ENCODE measurements around the gene ITCH.
"Not testable (repeated sequence)": the region's sequence is repeated elsewhere in the genome, so short reads cannot be mapped to it uniquely, and the experiment has no call there.

The ITCH gene

GRCh38 chr20:34514897-34515483 lies 151.9 kb downstream of the ITCH start:
- DNase-seq: no peak

GRCh38 chr20:34515484-34516246 lies 152.6 kb downstream of the ITCH start:
- DNase-seq: peak; percentile 31 to 60 (median 44)

DNA sequence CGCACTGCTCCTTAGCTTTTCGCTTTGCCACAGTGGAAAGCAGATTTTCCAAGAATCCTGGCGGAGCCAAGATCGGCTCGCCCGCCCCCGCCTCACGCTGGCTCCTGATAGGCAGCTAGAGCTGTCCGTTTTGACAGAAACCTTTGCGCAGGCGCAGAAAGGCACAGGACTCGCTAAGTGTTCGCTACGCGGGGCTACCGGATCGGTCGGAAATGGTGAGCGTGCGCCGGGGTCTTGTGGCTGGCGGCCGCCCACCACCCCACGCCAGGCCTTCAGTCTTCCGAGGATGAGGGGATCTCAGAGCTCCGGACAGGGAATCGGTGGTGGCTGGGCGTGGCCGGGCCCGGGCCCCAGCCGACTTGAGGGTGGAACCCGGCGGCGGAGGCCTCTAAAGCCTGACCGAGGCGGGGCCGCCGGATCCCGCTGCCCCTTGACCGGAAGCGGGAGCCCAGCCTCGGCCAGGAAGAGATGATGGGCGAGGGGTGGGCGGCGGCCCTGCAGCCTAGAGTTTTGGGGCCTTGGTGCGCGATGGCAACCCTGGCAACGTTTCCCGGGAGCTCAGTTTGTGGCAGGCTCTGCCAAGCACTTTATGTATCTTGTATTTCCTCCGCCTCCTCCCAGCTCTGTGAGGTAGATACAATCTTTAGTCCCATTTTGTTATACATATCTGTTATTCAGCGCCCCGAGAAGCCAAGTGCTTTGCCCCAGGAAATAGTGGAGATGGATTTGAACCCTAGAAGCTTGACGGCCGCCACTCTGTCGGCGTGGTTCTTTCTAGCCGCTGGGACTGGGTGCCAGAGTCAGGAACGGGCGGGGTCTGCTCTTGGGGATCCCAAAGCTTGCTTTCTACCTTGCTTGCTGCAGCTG lies 153.4 kb downstream of the ITCH start, which contains the start of gene DYNLRB1:
TSS of gene DYNLRB1 (plus strand) at position 176 of the 867 bp plus-strand sequence. CDS start at position 213, 37 bp downstream.
- DNase-seq: peak; percentile 86 to 91 (median 90)

DNA sequence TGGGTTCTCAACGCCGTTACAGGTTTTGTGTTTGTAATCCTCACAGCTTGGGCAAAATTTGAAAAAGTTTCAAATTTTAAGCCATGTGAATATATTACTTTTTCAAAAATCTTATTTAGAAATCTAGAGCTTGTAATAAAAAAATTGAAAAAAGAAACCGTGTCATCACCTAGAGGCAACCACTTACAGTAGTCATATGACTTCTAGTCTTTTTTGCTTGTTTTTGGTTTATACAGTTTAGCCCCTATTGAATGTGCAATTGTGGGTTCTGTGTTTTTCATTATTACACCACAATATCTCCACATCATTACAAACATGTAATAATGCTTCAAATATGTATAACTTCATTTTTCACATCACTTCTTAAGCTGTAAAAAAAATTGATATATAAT lies 154.0 kb downstream of the ITCH start:
- DNase-seq: no peak

DNA sequence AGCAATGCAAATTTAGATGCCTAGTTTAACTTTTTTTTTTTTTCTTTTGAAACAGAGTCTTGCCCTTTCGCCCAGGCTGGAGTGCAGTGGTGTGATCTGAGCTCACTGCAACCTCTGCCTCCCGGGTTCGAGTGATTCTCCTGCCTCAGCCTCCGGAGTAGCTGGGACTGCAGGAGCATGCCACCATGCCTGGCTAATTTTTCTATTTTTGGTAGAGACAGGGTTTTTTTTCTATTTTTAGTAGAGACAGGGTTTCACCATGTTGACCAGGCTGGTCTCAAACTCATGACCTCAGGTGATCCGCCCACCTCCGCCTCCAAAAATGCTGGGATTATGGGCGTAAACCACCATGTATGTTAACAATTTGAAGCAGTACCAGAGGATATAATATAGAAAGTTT lies 155.8 kb downstream of the ITCH start:
- DNase-seq: not testable (repeated sequence)

DNA sequence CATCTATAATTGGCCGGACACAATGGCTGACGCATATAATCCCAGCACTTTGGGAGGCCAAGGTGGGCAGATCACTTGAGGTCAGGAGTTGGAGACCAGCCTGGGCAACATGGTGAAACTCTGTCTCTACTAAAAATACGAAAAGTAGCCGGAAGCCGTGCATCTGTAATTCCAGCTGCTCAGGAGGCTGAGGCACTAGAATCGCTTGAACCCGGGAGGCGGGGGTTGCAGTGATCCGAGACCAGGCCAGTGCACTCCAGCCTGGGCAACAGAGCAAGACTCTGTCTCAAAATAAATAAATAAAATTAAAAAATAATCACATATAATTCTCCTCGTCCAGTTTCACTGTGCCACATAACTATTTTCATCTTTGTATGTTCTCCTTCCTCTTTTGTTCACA lies 156.8 kb downstream of the ITCH start:
- not testable (repeated sequence) for DNase-seq

DNA sequence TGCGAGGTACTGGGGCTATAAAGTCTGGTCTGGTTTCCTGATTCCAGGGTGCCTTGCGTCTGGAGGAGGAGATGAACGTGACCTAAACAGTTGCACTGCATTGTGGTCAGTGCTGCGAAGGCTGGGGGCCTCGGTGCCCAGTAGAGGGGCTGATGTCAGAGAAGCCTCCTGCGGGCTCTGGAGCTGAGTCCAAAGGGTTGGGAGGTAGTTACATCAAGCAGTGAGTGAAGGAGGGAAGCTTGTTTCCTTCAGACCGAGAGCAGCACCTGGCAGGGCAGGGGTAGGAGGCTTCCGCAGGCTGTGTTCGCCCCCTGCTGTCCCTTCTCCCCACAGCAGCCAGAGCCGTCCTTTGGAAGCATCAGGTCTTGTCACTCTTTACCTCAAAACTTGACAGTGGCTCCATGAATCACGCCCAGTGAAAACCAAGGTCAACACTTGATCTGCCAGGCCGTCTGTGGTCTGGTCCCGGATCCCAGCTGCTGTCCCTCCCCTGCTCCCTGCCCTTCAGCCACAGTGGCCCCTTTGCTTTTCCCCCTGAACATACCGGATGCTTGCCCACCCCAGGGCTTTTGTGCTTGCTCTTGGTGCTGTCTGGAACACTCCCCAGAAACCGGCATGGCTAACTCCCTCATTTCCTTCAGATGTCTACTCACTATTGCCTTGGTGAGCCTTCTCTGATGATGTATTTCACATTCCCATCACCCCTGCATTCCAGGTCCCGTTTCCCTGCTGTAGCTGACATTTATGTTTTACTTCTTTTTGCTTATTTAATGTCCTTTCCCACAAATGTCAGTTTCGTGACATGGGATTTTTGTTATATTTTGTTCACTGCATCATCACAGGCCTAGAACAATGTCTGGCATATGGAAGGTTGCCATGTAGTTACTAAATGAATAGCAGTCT lies 160.1 kb downstream of the ITCH start:
- peak in 3 of 4 experiments; percentile 10 to 40 (median 13) for DNase-seq

DNA sequence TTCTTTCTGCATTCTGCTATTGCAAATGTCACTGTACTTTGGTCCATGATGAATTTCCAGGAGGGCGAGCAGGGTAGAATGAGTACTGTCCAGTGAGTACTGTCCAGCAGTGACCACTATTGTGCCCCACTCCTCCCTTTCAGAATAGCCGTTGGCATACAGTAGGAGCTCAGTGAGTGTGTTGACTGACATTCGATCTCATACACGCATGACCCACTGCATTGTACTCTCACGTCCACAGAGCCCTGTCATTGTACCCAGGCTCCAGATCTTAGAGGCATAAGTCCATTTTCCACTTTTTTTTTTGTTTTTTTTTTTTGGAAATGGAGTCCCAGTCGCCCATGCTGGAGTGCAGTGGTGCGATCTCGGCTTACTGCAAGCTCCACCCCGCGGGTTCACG lies 161.4 kb downstream of the ITCH start:
- DNase-seq: no peak

DNA sequence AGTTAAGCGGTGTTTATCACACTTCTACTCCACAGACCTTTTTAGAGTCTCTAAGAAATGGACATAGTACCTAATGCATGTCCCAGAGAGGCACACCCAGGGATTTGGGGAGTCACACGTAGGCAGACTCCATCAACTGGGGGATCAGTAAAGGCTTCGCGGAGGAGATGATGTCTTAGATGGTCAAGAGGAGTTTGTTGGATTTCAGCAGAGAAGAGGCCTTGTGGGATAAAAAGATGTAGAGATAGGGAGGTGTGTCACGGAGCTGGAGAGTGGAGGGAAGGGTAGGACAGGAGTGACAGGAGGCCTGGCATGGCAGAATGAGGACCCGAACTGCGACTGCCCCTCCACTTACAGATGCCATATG lies 162.3 kb downstream of the ITCH start:
- DNase-seq: no peak

DNA sequence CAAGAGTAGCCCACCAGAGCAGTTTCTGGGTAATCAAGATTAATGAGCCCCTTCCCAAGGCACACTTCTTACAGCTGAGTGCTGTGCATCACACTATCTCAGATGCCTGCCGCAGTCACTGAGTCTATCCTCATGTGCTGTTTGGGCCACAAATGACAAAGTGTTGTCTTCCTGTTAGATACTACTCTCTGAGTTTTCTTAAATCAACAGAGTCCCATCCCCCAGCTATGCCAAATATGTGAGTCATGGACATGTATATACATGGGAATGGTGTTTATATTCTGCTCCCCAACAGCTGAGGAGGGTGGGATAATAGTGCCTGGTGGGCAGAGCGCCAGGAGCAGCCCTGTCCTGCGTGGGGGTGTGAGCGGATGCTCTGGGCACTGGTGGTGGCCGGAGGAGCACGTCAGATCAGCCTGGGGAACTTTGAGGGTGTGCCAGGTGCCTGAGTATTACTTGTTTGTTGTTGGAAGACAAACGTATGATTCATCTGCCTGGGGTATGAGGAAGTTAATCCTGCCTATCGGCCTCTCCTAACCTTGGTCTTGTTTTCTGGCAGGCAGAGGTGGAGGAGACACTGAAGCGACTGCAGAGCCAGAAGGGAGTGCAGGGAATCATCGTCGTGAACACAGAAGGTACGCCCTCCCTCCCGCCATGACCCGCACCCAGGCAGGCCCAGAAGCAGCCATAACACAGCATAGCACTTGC lies 162.8 kb downstream of the ITCH start:
- DNase-seq: no peak

- no peak for DNase-seq
Measured at GRCh38 chr20:34526466-34526865, 163.4 kb downstream of the ITCH start.

DNA sequence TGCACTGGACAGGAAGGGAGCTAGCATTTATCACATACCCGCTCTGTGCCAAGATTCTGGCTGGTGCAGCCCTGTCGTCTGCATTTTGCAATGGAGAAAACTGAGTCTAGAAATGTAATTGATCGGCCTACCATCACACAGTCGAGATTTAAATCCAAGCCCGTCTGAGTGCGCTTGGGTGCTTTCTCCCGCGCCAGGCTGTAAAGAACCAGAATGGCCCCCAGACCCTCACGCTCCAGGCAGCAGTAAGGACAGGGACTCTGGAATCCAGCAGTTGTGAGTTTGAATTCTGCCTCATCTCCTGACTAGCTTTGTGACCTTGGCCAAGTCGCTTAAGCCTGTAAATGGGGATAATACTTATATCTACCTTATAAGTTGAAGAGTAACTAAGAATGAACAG lies 163.9 kb downstream of the ITCH start:
- no peak for DNase-seq

GRCh38 chr20:34528921-34529297 lies 165.8 kb downstream of the ITCH start:
- DNase-seq: no peak

DNA sequence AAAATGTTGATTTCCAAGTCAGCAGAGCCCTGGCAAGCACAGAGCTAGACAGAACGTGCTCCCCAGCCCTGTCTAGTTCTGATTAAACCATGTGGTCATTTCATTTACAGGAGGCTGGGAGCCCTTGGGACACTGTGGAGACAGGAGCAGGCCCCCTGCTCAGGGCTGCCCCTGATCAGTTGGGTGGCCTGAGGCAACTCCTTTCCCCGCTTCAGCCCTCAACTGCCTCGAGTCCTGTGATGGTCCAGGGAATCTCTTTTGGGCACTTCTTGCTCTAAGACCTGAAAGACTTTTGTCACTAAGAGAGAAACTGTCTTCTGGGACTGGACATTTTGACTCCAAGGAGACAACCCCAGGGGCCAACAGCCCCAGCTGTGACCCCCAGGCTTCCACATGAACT lies 166.7 kb downstream of the ITCH start:
- DNase-seq: no peak

- DNase-seq: no peak
Measured at GRCh38 chr20:34530342-34530741, 167.3 kb downstream of the ITCH start.

GRCh38 chr20:34531608-34532265 lies 168.7 kb downstream of the ITCH start:
- no peak for DNase-seq

- no peak for DNase-seq
Measured at GRCh38 chr20:34532320-34532719, 169.2 kb downstream of the ITCH start.

DNA sequence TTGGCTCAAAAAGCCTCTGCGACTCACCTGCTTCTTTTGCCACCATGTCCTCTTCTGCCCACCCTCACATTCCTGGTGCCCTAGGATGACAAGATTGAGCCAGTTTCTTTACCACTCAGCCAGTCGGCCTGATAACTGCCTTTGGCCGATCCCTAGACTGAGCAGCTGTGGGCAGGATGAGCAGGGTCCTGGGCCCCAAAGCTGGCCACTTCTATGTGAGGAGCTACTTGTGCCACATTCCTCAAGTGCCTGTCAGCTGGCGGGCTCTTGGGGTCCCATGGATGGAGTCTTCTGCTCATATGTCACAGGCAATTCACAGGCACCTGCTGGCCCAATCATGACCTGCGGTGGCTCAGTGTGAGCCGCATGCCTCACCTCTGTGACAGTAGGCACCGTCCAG lies 169.7 kb downstream of the ITCH start:
- no peak for DNase-seq

DNA sequence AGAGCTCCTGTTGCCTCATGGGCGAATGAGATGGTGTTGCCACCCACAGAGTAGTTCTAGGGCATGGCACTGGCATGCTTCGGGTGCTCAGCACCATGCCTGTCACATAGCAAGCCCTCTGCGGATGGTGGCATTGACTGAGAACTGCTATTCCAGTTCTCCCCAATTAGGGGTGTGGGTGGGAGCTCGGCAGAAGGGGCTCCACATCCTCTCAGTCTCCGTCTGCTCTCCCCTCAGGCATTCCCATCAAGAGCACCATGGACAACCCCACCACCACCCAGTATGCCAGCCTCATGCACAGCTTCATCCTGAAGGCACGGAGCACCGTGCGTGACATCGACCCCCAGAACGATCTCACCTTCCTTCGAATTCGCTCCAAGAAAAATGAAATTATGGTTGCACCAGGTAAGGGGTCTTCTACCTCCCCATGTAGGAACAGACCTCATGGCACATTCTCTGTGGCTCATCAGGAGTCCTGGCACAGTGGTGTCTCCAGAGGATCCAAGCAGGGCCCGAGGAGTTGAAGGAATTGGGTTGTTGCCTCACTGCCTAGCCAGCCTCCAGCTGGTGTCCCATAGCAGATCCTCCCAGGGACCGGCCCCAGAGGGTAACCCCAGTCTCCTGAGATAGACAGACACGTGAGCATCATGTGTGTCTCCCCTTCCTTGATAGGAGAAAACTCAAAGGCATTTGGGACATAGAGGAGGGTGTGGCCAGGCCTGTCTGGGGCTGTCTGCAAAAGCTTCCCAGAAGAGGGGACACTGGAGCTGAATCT lies 171.5 kb downstream of the ITCH start:
- DNase-seq: no peak

DNA sequence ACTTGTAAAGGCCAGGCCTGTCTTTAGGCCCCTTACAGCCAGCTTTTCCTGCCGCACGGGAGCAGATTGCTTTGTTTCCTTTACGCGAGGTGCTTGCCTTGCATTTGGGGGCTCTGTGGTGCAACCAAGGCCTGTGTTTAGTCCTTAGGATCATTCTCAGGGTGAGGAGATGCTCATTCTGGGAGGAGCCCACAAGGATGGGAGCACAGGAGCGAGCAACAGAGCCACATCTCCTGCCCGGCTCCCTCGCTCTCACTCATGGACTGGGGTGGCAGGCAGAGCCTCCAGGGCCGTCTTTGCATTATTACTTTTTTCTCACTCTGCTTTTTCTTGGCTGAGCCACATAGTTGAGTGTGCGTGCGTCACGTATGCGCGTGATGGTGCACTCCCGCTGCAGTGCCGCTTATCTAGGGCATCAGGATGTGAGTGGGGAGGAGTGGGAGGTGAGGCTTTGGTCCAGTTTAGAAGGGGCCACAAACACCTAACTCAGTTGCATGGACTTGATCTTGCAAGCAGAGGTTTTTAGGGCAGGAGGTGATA lies 172.3 kb downstream of the ITCH start:
- no peak for DNase-seq
